Natural killer cell (primary cell): ENCODE measurements around the gene FBXO30. TPM values are rescaled to one million over a fixed set of nuclear protein-coding genes. Genes with fewer than 3 reads are reported as not detected.

Source experiments
- ATAC-seq, 3 donors: fragments of 150-1000 bp in 2 of 3; fragments of 200-7000 bp in 1 of 3; cut with Tn5 transposase; 1 replicate in 1 of 3; 2 replicates in 2 of 3; pipeline ENCODE4 v1.10.0; 2021; ENCODE audit warnings: mild to moderate bottlenecking in 2 of 3, moderate library complexity in 2 of 3
- DNase-seq, 2 donors: peaks; one replicate each; pipeline versions ENCODE4 v3.0.0 to v3.0.0-alpha.2; 2013 to 2021; ENCODE audit warnings: mixed read lengths in 1 of 2
- H3K27ac ChIP-seq: one replicate; pipeline ENCODE4 v1.5.1; 2013; ENCODE audit warnings: mild to moderate bottlenecking, low read length
- H3K27me3 ChIP-seq: one replicate; pipeline ENCODE4 v1.6.1; 2013; ENCODE audit warnings: low read length; ENCODE audit not compliant: control insufficient read depth, insufficient read depth
- H3K36me3 ChIP-seq: one replicate; pipeline ENCODE4 v1.6.1; 2013; ENCODE audit warnings: low read length; ENCODE audit not compliant: control insufficient read depth, insufficient read depth
- H3K4me1 ChIP-seq: one replicate; pipeline ENCODE4 v1.6.1; 2013; ENCODE audit warnings: low read length; ENCODE audit not compliant: control insufficient read depth, insufficient read depth
- H3K4me3 ChIP-seq: one replicate; pipeline ENCODE4 v1.5.1; 2013; ENCODE audit warnings: low read length
- H3K9me3 ChIP-seq: one replicate; pipeline ENCODE4 v1.6.1; 2013; ENCODE audit warnings: low read length; ENCODE audit not compliant: control insufficient read depth, insufficient read depth
- H3K27ac Mint-ChIP-seq, 2 donors: one replicate each; pipeline ENCODE4 v1.8.0; 2022; ENCODE audit warnings: mild to moderate bottlenecking in 2 of 2, mixed read lengths in 2 of 2, moderate library complexity in 1 of 2
- H3K27me3 Mint-ChIP-seq, 2 donors: one replicate each; pipeline ENCODE4 v1.8.0; 2022; ENCODE audit warnings: low read depth in 2 of 2, mixed read lengths in 2 of 2
- H3K36me3 Mint-ChIP-seq: one replicate; pipeline ENCODE4 v1.8.0; 2022; ENCODE audit warnings: mixed read lengths
- H3K4me1 Mint-ChIP-seq, 2 donors: one replicate each; pipeline ENCODE4 v1.8.0; 2022; ENCODE audit warnings: mixed read lengths in 2 of 2
- H3K4me3 Mint-ChIP-seq: one replicate; pipeline ENCODE4 v1.8.0; 2022; ENCODE audit warnings: mild to moderate bottlenecking, moderate library complexity, mixed read lengths
- H3K9me3 Mint-ChIP-seq, 2 donors: one replicate each; pipeline ENCODE4 v1.8.0; 2022; ENCODE audit warnings: mixed read lengths in 2 of 2
- WGBS: methylation state at CpG from one replicate; pipeline ENCODE4 v1.1.7; 2013; ENCODE audit warnings: missing lambda C conversion rate; ENCODE audit not compliant: insufficient coverage; 5-methylcytosine and 5-hydroxymethylcytosine counted together
- intact Hi-C: fragments of 100-400 bp; cut with micrococcal nuclease; formaldehyde crosslinking; loops from one replicate; pipeline ENCODE4 v1.14.2; 2022
- total RNA-seq, 4 donors: library from RNA; stranded (reverse); fragments of 120-200 nt in 1 of 4; gene quantifications; one replicate each; pipeline versions ENCODE4 v1.2.3 to v1.2.4, GENCODE V29; 2013 to 2022
- TF ChIP-seq, protein P1 (sequence below): fragments of 200-600 bp; IDR thresholded peaks from one replicate; pipeline ENCODE4 v1.8.0; 2022; ENCODE audit warnings: antibody characterized with exemption

FBXO30 gene
- total RNA-seq, 3 donors from 2014 or later (not counting 1 experiment from before 2014, with no cell fraction given) = 3.4 to 6.4 (median 5.9) TPM

GRCh38 chr6:145839653-145840052, 25.1 kb upstream of the FBXO30 start:
- DNase-seq (no peak), ATAC-seq (no peak)
- Mint-ChIP-seq H3K4me3 (no peak overlapping the region), H3K4me1 (peaks cover 0 to 5% of the 10 kb centered on the region in 2 donors), H3K36me3 (no peaks in the 10 kb centered on the region), H3K9me3 (no peaks in the 10 kb centered on the region), H3K27ac (no peak overlapping the region), H3K27me3 (no peaks in the 10 kb centered on the region)
- intact Hi-C loops = no loop called here
- H3K4me1 ChIP-seq = no peaks in the 10 kb centered on the region
- no peaks in the 10 kb centered on the region for H3K36me3 ChIP-seq
- TF ChIP-seq, protein P1, sequence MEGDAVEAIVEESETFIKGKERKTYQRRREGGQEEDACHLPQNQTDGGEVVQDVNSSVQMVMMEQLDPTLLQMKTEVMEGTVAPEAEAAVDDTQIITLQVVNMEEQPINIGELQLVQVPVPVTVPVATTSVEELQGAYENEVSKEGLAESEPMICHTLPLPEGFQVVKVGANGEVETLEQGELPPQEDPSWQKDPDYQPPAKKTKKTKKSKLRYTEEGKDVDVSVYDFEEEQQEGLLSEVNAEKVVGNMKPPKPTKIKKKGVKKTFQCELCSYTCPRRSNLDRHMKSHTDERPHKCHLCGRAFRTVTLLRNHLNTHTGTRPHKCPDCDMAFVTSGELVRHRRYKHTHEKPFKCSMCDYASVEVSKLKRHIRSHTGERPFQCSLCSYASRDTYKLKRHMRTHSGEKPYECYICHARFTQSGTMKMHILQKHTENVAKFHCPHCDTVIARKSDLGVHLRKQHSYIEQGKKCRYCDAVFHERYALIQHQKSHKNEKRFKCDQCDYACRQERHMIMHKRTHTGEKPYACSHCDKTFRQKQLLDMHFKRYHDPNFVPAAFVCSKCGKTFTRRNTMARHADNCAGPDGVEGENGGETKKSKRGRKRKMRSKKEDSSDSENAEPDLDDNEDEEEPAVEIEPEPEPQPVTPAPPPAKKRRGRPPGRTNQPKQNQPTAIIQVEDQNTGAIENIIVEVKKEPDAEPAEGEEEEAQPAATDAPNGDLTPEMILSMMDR = no peak
- H3K27me3 ChIP-seq = no peaks in the 10 kb centered on the region
- no peak overlapping the region for H3K27ac ChIP-seq
- H3K4me3 ChIP-seq = no peak overlapping the region
- H3K9me3 ChIP-seq = no peaks in the 10 kb centered on the region

DNA sequence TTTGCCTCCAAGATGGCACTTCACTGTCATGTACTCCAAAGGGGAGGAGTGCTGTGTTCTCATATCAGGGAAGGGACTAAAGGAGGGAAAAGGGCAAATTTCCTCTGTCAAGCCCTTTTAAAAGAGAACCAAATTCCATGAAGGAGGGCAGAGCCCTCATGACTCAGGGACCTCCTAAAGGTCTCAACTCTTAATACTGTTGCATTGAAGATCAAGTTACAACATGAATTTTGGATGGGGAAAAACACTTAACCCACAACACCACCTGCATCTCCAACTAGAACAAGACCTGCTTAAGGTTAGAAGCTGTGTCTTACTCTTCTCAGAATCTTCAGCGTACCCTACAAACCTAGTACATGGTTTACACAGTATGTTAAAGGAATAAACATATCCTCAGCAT, 23.7 kb upstream of the FBXO30 start:
- no peak for ATAC-seq
- Histone ChIP-seq H3K9me3 (no peaks in the 10 kb centered on the region), H3K4me3 (no peak overlapping the region), H3K27me3 (no peaks in the 10 kb centered on the region), H3K4me1 (no peaks in the 10 kb centered on the region), H3K36me3 (no peaks in the 10 kb centered on the region), H3K27ac (no peak overlapping the region)
- H3K27me3 Mint-ChIP-seq = no peaks in the 10 kb centered on the region
- TF ChIP-seq, protein P1 = no peak
- WGBS = no CpG with 5 or more reads among the region's 1 CpG
- DNase-seq = no peak
- H3K9me3 Mint-ChIP-seq = no peaks in the 10 kb centered on the region
- peaks cover 0 to 5% of the 10 kb centered on the region in 2 donors for H3K4me1 Mint-ChIP-seq
- no peaks in the 10 kb centered on the region for H3K36me3 Mint-ChIP-seq
- no peak overlapping the region for H3K27ac Mint-ChIP-seq
- H3K4me3 Mint-ChIP-seq = no peak overlapping the region
- intact Hi-C loops = no loop called here

GRCh38 chr6:145836772-145837171, 22.2 kb upstream of the FBXO30 start:
- Histone ChIP-seq H3K4me1 (no peaks in the 10 kb centered on the region), H3K36me3 (no peaks in the 10 kb centered on the region), H3K9me3 (no peaks in the 10 kb centered on the region), H3K27ac (no peak overlapping the region), H3K4me3 (no peak overlapping the region), H3K27me3 (no peaks in the 10 kb centered on the region)
- DNase-seq = no peak
- intact Hi-C loops = no loop called here
- TF ChIP-seq, protein P1 = no peak
- WGBS = 80% methylated on average over 1 of the region's 1 CpG
- Mint-ChIP-seq H3K27ac (no peak overlapping the region), H3K4me1 (peaks cover 0 to 5% of the 10 kb centered on the region in 2 donors), H3K36me3 (no peaks in the 10 kb centered on the region), H3K9me3 (no peaks in the 10 kb centered on the region), H3K4me3 (no peak overlapping the region), H3K27me3 (no peaks in the 10 kb centered on the region)
- no peak for ATAC-seq

DNA sequence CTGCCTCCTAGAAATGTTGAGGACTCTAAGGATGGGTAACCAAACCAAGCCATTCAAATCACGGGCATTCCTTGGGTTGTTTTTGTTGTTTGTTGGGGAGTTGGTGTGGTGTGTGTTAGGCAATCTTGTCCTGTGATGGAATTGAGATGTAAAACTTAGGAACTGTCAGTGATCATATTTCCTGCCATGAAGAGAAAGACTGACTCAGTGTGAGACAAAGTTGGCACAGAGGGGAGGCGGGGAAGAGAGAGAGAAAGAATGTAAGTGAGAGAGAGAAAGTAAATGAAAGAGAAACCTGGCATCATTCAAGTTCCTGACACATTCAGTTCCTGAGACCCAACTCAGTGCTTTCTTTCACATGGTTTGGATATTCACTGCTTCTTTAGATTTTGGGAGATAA, 21.6 kb upstream of the FBXO30 start:
- Histone ChIP-seq H3K27me3 (no peaks in the 10 kb centered on the region), H3K4me1 (no peaks in the 10 kb centered on the region), H3K4me3 (no peak overlapping the region), H3K27ac (no peak overlapping the region), H3K9me3 (no peaks in the 10 kb centered on the region), H3K36me3 (no peaks in the 10 kb centered on the region)
- ATAC-seq (no peak), DNase-seq (no peak)
- Mint-ChIP-seq H3K4me1 (peaks cover 0 to 5% of the 10 kb centered on the region in 2 donors), H3K27ac (no peak overlapping the region), H3K4me3 (no peak overlapping the region), H3K9me3 (no peaks in the 10 kb centered on the region), H3K36me3 (no peaks in the 10 kb centered on the region), H3K27me3 (no peaks in the 10 kb centered on the region)
- WGBS = 85% methylated on average over 2 of the region's 2 CpGs
- intact Hi-C loops = no loop called here
- TF ChIP-seq, protein P1 = no peak
